MM.1S (cell line): ENCODE results near the gene EIPR1.

ENCODE experiments used
- CTCF ChIP-seq: fragments of 300-600 bp; sonication (generic); IDR thresholded peaks from 2 replicates; pipeline ENCODE4 v1.5.1; 2016; ENCODE audit warnings: antibody characterized with exemption, low read length, mixed read lengths
- EZH2 ChIP-seq: fragments of 300-600 bp; sonication (generic); optimal IDR thresholded peaks from 2 replicates; pipeline ENCODE3; 2017; ENCODE audit warnings: low read depth, mild to moderate bottlenecking, antibody characterized with exemption, low read length, mixed read lengths
- EZH2phosphoT487 ChIP-seq: fragments of 300-600 bp; sonication (generic); IDR thresholded peaks from 2 replicates; pipeline ENCODE4 v1.6.1; 2018; ENCODE audit warnings: antibody characterized with exemption, low read length

GRCh38 chr2:3355951-3356569 is 21.6 kb downstream of the EIPR1 start:
- TF ChIP-seq CTCF, result no peak
- TF ChIP-seq EZH2phosphoT487, result no peak
- no peak for TF ChIP-seq EZH2
